Measurements from ENCODE around the gene SCN1B.

The SCN1B gene

DNA sequence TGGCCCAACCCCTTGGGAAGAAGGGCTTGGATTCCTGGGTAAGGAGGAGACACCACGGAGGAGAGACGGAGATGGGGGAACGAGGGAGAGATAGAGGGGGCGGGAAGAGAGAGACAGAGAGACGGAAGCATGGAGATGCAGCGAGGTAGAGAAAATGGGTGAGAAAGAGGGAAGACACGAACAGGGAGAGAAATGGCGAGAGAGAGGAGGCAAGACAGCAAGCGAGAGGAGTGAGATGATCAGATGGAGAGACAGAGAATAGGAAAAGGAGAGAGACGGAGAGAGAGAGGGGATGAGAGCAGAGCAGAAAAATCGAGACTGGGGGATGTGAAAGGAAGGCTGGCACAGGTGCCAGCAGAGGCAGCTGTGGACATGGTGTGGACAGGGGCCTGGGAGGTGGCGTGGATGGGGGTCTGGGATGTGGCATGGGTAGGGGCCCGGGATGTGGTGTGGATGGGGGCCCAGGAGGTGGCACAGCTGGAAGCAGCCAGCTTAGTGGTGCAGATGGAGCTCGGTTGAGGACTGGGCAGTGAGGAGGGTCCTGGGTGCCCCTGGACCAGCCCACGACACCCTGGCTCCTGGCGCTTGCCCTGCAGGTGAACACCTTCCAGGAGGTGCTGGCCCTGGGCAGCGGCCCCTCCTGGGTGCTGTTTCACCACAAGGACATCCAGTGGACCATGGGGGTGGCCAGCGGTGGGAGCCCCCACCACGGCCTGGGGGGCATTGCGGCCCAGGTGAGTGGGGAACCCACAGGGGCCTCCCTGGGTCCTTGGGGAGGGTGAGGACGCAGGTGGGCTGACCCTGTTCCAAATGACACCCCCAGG lies 45.1 kb downstream of the SCN1B start:
- Mint-ChIP-seq H3K27ac (no peak overlapping the region), H3K4me3 (no peak overlapping the region), H3K9me3 (no peaks in the 10 kb centered on the region), H3K4me1 (ENCODE audit: low read depth in 2 of 2) (peaks cover 0 to 2% of the 10 kb centered on the region in 2 donors), H3K36me3 (ENCODE audit: insufficient read depth) (no peaks in the 10 kb centered on the region), H3K27me3 (peaks cover 8 to 27% of the 10 kb centered on the region in 2 donors)
- DNase-seq: no peak
- ATAC-seq (replicated peaks): no peak

DNA sequence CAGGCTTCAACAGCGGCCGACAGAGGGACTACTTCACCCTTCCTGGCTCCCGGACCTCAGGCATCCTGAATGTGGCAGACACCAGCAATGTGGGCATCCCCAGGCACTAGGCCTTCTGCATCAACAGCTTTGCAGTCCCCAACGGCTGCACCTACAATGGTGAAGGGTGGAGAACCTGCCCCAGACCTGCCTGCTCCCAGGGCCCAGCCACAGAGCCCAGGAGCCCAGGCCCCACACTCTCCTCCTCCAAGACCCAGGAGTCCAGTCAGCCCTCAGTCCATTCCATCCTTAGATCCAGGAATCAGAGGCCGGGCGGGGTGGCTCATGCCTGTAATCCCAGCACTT lies 45.7 kb downstream of the SCN1B start:
- Mint-ChIP-seq H3K27me3 (peaks cover 8 to 27% of the 10 kb centered on the region in 2 donors), H3K4me1 (ENCODE audit: low read depth in 2 of 2) (peaks cover 0 to 2% of the 10 kb centered on the region in 2 donors), H3K4me3 (no peak overlapping the region), H3K36me3 (ENCODE audit: insufficient read depth) (no peaks in the 10 kb centered on the region), H3K9me3 (no peaks in the 10 kb centered on the region), H3K27ac (no peak overlapping the region)
- DNase-seq (no peak), ATAC-seq (replicated peaks) (no peak)

DNA sequence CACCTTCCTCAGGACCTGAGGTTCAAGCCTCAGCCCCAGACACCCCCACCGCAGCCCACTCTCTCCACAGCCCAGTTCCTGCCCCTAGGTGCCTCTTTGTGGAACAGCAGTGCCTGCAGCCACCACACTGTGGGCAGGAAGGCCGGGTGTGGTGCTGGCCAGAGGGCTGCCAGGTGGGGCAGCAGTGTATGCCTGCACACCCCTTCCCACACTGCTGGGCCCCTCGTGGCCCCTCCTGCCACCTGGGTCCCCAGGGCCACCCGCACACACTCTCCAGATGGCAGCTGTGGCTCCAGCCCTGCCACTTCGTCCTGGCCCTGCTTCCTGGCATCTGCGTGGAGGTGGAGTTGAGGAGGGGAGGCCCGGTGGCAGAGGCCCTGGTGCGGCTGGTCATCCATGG lies 46.4 kb downstream of the SCN1B start:
- H3K27me3 Mint-ChIP-seq: peaks cover 8 to 27% of the 10 kb centered on the region in 2 donors
- H3K4me3 Mint-ChIP-seq: no peak overlapping the region
- H3K4me1 Mint-ChIP-seq (ENCODE audit: low read depth in 2 of 2): peaks cover 0 to 2% of the 10 kb centered on the region in 2 donors
- DNase-seq: no peak
- no peaks in the 10 kb centered on the region for H3K36me3 Mint-ChIP-seq (ENCODE audit: insufficient read depth)
- ATAC-seq (replicated peaks): no peak
- no peak overlapping the region for H3K27ac Mint-ChIP-seq
- no peaks in the 10 kb centered on the region for H3K9me3 Mint-ChIP-seq

DNA sequence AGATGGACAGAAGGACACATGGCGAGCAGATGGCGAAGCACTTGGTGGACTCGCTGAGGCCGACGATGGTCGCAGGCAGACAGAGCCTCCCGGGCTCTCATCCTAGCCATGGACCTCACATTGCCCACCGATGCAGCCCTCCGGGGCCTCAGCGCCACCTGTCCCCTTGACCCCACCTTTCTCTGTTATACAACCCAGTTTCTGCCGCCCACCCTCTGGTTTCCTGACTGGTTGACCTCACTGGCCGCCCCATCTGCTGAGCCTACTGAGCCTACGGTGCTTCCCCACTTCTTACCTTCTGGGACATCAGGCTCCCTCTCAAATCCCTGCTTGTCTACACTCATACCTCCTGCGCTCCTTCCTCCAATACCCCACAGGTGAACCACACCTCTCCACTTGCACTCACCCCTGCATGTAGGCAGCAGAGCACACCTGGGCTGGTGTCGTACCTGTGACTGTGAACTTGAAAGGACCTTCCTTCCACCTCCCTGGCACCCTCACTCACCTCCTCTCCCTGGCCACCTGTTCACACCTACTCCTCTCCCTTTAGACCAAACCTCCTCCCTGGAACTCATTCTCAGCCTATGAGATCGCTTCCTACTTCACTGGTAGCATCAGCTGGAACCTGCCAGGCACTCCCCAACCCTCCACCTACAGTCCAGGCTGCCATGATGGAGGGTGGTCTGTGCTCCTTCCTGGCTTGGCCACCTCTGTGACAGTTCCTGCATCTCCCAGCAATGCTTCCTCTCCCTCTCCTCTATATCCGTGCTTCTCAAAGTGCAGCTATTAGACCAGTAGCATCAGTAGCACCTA lies 47.3 kb downstream of the SCN1B start:
- DNase-seq (no peak), ATAC-seq (replicated peaks) (no peak)
- peaks cover 8 to 27% of the 10 kb centered on the region in 2 donors for H3K27me3 Mint-ChIP-seq
- H3K4me1 Mint-ChIP-seq (ENCODE audit: low read depth in 2 of 2): peaks cover 0 to 2% of the 10 kb centered on the region in 2 donors
- no peaks in the 10 kb centered on the region for H3K9me3 Mint-ChIP-seq
- no peak overlapping the region for H3K4me3 Mint-ChIP-seq
- H3K27ac Mint-ChIP-seq: no peak overlapping the region
- H3K36me3 Mint-ChIP-seq (ENCODE audit: insufficient read depth): no peaks in the 10 kb centered on the region

DNA sequence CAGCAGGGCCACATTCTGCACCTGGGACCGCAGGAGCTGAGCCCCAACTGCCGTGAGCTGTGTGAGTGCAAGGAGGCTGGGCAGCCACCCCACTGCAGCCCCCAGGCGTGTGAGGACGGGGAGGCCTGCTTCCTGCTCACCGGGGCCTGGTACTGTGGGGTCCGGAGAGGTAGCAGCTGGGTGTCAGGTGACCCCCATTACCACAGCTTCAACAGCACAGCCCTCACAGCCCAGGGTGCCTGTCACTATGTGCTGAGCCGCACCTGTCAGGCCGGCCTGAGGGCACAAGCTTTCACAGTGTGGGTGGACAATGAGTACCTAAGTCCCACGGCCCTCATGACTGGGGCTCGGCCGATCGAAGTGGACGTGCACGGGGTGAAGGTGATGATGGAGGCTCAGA lies 49.6 kb downstream of the SCN1B start:
- no peak for ATAC-seq (replicated peaks)
- H3K27me3 Mint-ChIP-seq: peaks cover 8 to 27% of the 10 kb centered on the region in 2 donors
- no peak overlapping the region for H3K4me3 Mint-ChIP-seq
- no peaks in the 10 kb centered on the region for H3K36me3 Mint-ChIP-seq (ENCODE audit: insufficient read depth)
- no peaks in the 10 kb centered on the region for H3K9me3 Mint-ChIP-seq
- DNase-seq: no peak
- H3K27ac Mint-ChIP-seq: no peak overlapping the region
- peaks cover 0 to 5% of the 10 kb centered on the region in 2 donors for H3K4me1 Mint-ChIP-seq (ENCODE audit: low read depth in 2 of 2)

DNA sequence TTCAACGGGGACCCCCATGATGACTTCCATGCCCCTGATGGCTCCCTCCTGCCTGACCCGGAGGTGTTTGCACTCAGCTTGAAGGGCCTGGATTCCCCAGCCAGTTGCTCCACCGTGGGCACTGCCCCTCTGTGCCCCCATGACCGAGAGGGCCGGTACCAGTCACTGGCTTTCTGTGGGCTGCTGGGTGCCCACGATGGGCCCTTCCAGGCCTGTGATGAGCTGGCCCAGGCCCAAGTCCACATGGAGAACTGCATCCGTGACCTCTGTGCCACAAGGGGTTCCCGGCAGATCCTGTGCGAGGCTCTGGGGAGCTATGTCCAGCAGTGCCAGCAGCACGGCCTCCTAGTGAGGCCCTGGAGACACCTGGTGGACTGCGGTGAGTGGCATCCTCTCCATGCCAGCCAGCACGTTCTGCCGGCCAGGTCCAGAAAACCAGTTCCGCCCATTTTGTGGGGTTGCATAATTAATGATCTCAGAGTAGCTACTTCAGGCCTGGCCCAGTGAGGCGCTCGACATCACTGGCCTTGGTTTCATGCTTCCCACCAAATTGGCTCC lies 50.4 kb downstream of the SCN1B start:
- Mint-ChIP-seq H3K36me3 (ENCODE audit: insufficient read depth) (no peaks in the 10 kb centered on the region), H3K27me3 (peaks cover 8 to 27% of the 10 kb centered on the region in 2 donors), H3K27ac (no peak overlapping the region), H3K4me3 (no peak overlapping the region), H3K9me3 (no peaks in the 10 kb centered on the region), H3K4me1 (ENCODE audit: low read depth in 2 of 2) (peaks cover 3 to 8% of the 10 kb centered on the region in 2 donors)
- ATAC-seq (replicated peaks) (no peak), DNase-seq (no peak)

DNA sequence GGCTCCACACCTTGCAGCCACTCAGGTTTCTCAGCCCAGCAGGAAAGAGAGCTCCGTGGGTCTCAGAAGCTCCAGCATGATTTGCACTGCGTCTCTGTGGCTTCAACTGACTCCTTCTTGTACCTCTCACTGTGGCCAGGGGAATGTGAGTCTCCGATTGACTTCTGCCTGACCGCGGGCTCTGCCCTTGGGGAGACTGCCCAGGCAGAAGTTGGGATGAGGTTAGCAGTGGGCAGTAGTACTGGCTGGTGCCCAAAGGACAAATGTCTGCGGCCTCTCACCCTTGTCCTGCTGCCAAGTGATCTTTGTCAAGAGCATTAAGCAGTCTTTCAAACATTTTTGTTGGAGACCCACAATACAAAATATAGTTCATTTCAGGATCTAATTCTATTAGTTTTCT lies 50.9 kb downstream of the SCN1B start:
- ATAC-seq (replicated peaks) (no peak), DNase-seq (no peak)
- no peaks in the 10 kb centered on the region for H3K36me3 Mint-ChIP-seq (ENCODE audit: insufficient read depth)
- H3K9me3 Mint-ChIP-seq: no peaks in the 10 kb centered on the region
- H3K4me3 Mint-ChIP-seq: no peak overlapping the region
- H3K4me1 Mint-ChIP-seq (ENCODE audit: low read depth in 2 of 2): peaks cover 8 to 13% of the 10 kb centered on the region in 2 donors
- H3K27ac Mint-ChIP-seq: no peak overlapping the region
- H3K27me3 Mint-ChIP-seq: peaks cover 8 to 27% of the 10 kb centered on the region in 2 donors

DNA sequence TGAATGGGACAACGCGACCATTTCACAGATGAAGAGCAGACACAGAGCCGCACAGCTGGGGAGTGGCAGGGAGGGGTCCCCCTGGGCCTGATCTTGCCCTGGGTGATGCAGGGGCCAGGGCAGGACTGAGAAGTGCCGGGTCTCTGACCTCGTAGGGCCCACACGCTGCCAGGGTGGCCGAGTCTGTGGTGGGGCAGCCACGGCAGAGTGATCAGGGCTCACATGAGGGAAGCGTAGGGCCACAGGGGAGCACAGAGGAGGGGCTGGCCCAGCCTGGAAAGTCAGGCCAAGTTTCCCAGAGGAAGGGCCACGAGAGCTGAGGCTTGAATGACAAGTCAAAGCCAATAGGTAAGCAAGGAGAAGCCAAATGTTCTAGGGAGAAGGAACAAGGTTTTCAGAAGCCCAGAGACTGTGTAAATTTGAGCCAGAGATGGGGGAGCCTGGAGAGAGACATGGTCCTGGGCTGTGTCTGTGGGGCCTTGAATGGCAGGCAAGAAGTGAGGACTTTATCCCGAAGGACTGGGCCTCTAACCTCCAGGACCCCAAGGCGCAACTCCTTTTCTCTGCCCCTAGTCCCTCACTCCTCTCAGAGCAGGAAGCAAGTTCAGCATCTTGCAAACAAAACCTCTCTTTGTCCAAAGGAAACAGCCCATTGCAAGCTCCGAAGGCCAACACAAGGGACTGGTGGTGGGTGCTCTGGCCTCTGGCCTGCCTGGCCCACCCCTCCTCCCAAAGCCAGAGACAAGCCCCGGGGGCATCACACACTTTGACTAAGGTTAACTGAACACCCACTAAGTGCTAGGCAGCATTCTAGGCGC lies 53.6 kb downstream of the SCN1B start:
- H3K4me3 Mint-ChIP-seq: no peak overlapping the region
- ATAC-seq (replicated peaks) (no peak), DNase-seq (no peak)
- peak overlapping the region in 1 of 2 donors; percentile 81 for H3K27ac Mint-ChIP-seq
- H3K9me3 Mint-ChIP-seq: no peaks in the 10 kb centered on the region
- no peaks in the 10 kb centered on the region for H3K36me3 Mint-ChIP-seq (ENCODE audit: insufficient read depth)
- peaks cover 15 to 16% of the 10 kb centered on the region in 2 donors for H3K4me1 Mint-ChIP-seq (ENCODE audit: low read depth in 2 of 2)
- peaks cover 0 to 11% of the 10 kb centered on the region in 2 donors for H3K27me3 Mint-ChIP-seq

DNA sequence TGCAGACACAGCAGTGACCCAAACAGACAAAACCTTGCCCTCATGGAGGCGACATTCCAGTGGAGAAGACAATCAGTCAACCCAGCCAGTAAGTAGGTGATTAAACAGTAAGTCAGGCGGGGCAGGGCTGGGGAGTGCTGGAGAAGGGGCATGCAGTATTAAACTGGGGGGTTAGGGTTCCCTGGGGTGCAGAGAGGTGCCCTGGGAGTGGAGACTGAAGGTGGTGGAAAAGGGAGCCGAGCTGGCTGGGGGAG lies 54.2 kb downstream of the SCN1B start:
- H3K27ac Mint-ChIP-seq: peak overlapping the region in 1 of 2 donors; percentile 81
- H3K4me3 Mint-ChIP-seq: no peak overlapping the region
- peaks cover 15 to 16% of the 10 kb centered on the region in 2 donors for H3K4me1 Mint-ChIP-seq (ENCODE audit: low read depth in 2 of 2)

DNA sequence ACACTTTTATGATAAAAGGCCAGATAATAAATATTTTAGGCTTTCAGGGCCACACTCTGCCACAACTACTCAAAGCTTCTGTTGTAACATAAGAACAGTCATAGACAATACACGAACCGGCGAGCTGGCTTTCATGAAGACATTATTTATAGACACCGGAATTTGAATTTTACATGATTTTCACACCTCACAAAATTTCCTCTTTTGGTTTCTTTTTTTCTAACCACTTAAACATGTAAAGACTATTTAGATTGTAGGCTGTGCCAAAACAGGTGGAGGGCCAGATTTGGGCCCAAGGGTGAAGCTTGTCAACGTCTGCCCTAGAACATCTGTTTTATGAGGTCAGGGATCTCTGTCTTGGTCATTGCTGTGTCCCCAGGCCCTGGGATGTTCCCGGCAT lies 55.7 kb downstream of the SCN1B start:
- Mint-ChIP-seq H3K9me3 (no peaks in the 10 kb centered on the region), H3K4me1 (ENCODE audit: low read depth in 2 of 2) (peaks cover 15 to 16% of the 10 kb centered on the region in 2 donors), H3K4me3 (peak overlapping the region; percentile 31 to 71), H3K36me3 (ENCODE audit: insufficient read depth) (peaks cover 5% of the 10 kb centered on the region), H3K27me3 (peaks cover 0 to 6% of the 10 kb centered on the region in 2 donors), H3K27ac (peak overlapping the region; percentile 74 to 91)
- DNase-seq (no peak), ATAC-seq (replicated peaks) (peak; percentile 65)

More for the DNA sequence above, 54.2 kb downstream of the SCN1B start:
- no peak for DNase-seq
- Mint-ChIP-seq H3K9me3 (no peaks in the 10 kb centered on the region), H3K27me3 (peaks cover 0 to 8% of the 10 kb centered on the region in 2 donors), H3K36me3 (ENCODE audit: insufficient read depth) (peaks cover 5% of the 10 kb centered on the region)
- no peak for ATAC-seq (replicated peaks)

DNA sequence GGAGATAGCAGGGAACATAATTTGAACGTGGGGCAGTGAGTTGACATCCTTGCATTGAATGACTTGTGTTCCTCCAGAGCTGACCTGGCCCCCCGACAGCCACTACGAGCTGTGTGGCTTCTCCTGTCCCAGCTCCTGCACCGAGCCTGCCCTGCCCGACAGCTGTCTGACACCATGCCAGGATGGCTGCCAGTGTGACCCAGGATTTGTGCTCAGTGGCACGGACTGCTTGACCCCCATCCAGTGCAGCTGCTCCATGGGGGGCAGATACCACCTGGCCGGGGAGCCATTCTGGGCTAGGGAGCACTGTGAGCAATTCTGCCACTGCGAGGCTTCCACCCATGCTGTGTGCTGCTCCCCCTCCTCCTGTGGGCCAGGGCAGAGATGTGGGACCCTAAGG lies 56.2 kb downstream of the SCN1B start:
- no peaks in the 10 kb centered on the region for H3K9me3 Mint-ChIP-seq
- peaks cover 0 to 6% of the 10 kb centered on the region in 2 donors for H3K27me3 Mint-ChIP-seq
- H3K27ac Mint-ChIP-seq: peak overlapping the region; percentile 74 to 91
- peaks cover 15 to 16% of the 10 kb centered on the region in 2 donors for H3K4me1 Mint-ChIP-seq (ENCODE audit: low read depth in 2 of 2)
- no peak for DNase-seq
- peaks cover 5% of the 10 kb centered on the region for H3K36me3 Mint-ChIP-seq (ENCODE audit: insufficient read depth)
- ATAC-seq (replicated peaks): no peak
- peak overlapping the region; percentile 31 to 71 for H3K4me3 Mint-ChIP-seq

DNA sequence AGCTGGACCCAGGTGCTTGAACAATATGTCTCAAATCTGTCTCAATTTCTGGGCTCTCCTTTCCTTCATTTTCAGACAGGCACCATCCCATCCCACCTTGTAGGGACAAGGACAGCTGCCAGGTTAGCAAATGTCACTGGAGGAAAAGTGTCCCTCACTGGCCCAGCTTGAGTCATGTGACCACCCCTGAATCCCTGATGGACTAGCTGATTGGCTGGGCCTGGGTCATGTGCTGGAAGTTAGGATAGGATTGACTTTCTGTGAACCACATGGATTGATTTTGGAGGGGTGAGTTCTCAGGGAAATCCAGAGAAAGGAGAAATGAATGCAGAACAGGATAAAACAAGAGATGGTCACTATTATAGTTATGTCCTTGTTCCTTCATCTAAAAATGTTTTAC lies 57.1 kb downstream of the SCN1B start:
- DNase-seq: no peak
- H3K4me3 Mint-ChIP-seq: no peak overlapping the region
- ATAC-seq (replicated peaks): no peak
- peaks cover 15 to 16% of the 10 kb centered on the region in 2 donors for H3K4me1 Mint-ChIP-seq (ENCODE audit: low read depth in 2 of 2)
- peak overlapping the region in 1 of 2 donors; percentile 25 for H3K27ac Mint-ChIP-seq
- H3K27me3 Mint-ChIP-seq: peaks cover 0 to 6% of the 10 kb centered on the region in 2 donors
- H3K36me3 Mint-ChIP-seq (ENCODE audit: insufficient read depth): peaks cover 5% of the 10 kb centered on the region
- H3K9me3 Mint-ChIP-seq: no peaks in the 10 kb centered on the region

All from effector memory CD8-positive, alpha-beta T cell (primary cell).